Body of pancreas (tissue), 4 donors: ENCODE results near the gene ZDHHC16.

Experiments
- CTCF ChIP-seq, 7 experiments: fragments of 450-650 bp in 4 of 7; fragments of 200-600 bp in 3 of 7; sonication (generic) in 3 of 7; IDR thresholded peaks; one replicate each; pipeline ENCODE4 v1.5.1; 2016 to 2019; ENCODE audit warnings: antibody characterized with exemption in 7 of 7
- POLR2A ChIP-seq, 3 donors: fragments of 450-650 bp; IDR thresholded peaks; one replicate each; pipeline ENCODE4 v1.6.1; 2016; ENCODE audit warnings: antibody characterized with exemption in 3 of 3, mild to moderate bottlenecking in 2 of 3

GRCh38 chr10:97407952-97408248 is 38.1 kb upstream of the ZDHHC16 start:
- no peak for TF ChIP-seq CTCF (IDR thresholded peaks at IDR 0.05)
- no peak for TF ChIP-seq POLR2A (IDR thresholded peaks at IDR 0.05)
